Esophagus muscularis mucosa (tissue), 4 donors: Measurements from ENCODE around the gene ST8SIA5. TPM values are rescaled to one million over a fixed set of nuclear protein-coding genes. Genes with fewer than 3 reads are reported as not detected.

Source experiments
- DNase-seq: peaks from one replicate; pipeline ENCODE4 v3.0.0-alpha.2; 2017; ENCODE audit errors: extremely low spot score
- H3K27ac ChIP-seq, 4 donors: fragments of 200-600 bp; sonication (generic); replicated peaks in 1 of 4; 1 replicate in 3 of 4; 2 replicates in 1 of 4; pipeline ENCODE4 v1.5.1; 2016 to 2019; ENCODE audit warnings: mild to moderate bottlenecking in 1 of 4
- H3K27me3 ChIP-seq, 4 donors: fragments of 200-600 bp; sonication (generic); one replicate each; pipeline versions ENCODE4 v1.5.1 to v1.6.0; 2016 to 2019
- H3K36me3 ChIP-seq, 4 donors: fragments of 200-600 bp; sonication (generic); one replicate each; pipeline ENCODE4 v1.5.1; 2016 to 2019
- H3K4me1 ChIP-seq, 4 donors: fragments of 200-600 bp; sonication (generic); one replicate each; pipeline ENCODE4 v1.5.1; 2016 to 2019
- H3K4me3 ChIP-seq, 4 donors: fragments of 200-600 bp; sonication (generic); 1 replicate in 2 of 4; 2 replicates in 2 of 4; pipeline ENCODE4 v1.5.1; 2016 to 2019; ENCODE audit warnings: mild to moderate bottlenecking in 4 of 4, moderate library complexity in 1 of 4
- H3K9me3 ChIP-seq, 4 donors: fragments of 200-600 bp; sonication (generic); 1 replicate in 3 of 4; 2 replicates in 1 of 4; pipeline ENCODE4 v1.5.1; 2016 to 2019
- EP300 ChIP-seq: sonication (generic); formaldehyde crosslinking; IDR thresholded peaks from one replicate; pipeline ENCODE4 v1.6.1; 2017; ENCODE audit warnings: antibody characterized with exemption
- POLR2A ChIP-seq: fragments of 450-650 bp; IDR thresholded peaks from one replicate; pipeline ENCODE4 v1.6.1; 2017; ENCODE audit warnings: antibody characterized with exemption, moderate library complexity, mild to moderate bottlenecking, low read depth
- POLR2AphosphoS5 ChIP-seq, 2 donors: sonication (generic); formaldehyde crosslinking; IDR thresholded peaks; one replicate each; pipeline ENCODE4 v1.6.1; 2017; ENCODE audit warnings: antibody characterized with exemption in 2 of 2
- WGBS: methylation state at CpG from one replicate; pipeline ENCODE4 v1.1.5; 2018; 5-methylcytosine and 5-hydroxymethylcytosine counted together
- intact Hi-C: fragments of 100-400 bp; cut with DNase I; formaldehyde crosslinking; loops from one replicate; pipeline ENCODE4 v1.15.1; 2023
- total RNA-seq, 4 donors: library from RNA; depleted of rRNA; stranded (reverse); fragments of >200 nt; gene quantifications; one replicate each; pipeline versions ENCODE4 v1.1.0 to v1.2.1, GENCODE V29; 2016
- TF ChIP-seq, protein P1 (sequence below), 3 experiments: fragments of 200-600 bp in 2 of 3; fragments of 450-650 bp in 1 of 3; sonication (generic) in 2 of 3; IDR thresholded peaks; one replicate each; pipeline ENCODE4 v1.5.1; 2017 to 2019; ENCODE audit warnings: antibody characterized with exemption in 3 of 3, mild to moderate bottlenecking in 2 of 3, moderate library complexity in 1 of 3

ST8SIA5 gene
- total RNA-seq, 4 donors from 2014 or later = 0.06 to 0.26 TPM; not detected in 2

DNA sequence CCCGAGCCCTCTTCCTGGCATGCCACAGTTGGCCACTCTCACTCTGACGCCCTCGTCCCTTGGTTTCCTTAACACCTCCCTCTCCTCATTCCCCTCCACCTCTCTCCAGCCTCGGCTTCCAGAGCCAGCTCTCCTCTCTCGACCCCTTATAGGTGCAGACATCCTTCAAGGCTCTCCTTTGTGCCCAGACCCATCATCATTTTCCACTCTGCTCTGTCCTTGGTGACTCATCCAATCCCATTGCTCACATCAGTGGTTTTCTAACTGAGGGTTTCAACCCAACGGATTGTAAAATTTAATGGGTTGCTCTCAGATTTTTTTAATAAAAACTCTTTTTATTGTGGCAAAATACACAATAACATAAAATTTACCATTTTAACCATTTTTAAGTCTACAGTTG lies 6.2 kb downstream of the ST8SIA5 start:
- H3K27me3 ChIP-seq = peaks cover 0 to 20% (median 2%) of the 10 kb centered on the region in 4 donors
- H3K4me3 ChIP-seq = no peak overlapping the region
- no peak for DNase-seq
- H3K27ac ChIP-seq = no peak overlapping the region
- TF ChIP-seq POLR2A = no peak
- TF ChIP-seq, protein P1, sequence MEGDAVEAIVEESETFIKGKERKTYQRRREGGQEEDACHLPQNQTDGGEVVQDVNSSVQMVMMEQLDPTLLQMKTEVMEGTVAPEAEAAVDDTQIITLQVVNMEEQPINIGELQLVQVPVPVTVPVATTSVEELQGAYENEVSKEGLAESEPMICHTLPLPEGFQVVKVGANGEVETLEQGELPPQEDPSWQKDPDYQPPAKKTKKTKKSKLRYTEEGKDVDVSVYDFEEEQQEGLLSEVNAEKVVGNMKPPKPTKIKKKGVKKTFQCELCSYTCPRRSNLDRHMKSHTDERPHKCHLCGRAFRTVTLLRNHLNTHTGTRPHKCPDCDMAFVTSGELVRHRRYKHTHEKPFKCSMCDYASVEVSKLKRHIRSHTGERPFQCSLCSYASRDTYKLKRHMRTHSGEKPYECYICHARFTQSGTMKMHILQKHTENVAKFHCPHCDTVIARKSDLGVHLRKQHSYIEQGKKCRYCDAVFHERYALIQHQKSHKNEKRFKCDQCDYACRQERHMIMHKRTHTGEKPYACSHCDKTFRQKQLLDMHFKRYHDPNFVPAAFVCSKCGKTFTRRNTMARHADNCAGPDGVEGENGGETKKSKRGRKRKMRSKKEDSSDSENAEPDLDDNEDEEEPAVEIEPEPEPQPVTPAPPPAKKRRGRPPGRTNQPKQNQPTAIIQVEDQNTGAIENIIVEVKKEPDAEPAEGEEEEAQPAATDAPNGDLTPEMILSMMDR (IDR thresholded peaks at IDR 0.05) = no peak
- no peak for TF ChIP-seq EP300
- no peak for TF ChIP-seq POLR2AphosphoS5 (IDR thresholded peaks at IDR 0.05)
- 80% methylated on average over 6 of the region's 6 CpGs for WGBS
- peaks cover 0 to under 1% (median 0%) of the 10 kb centered on the region in 4 donors for H3K4me1 ChIP-seq
- intact Hi-C loops = no loop called here
- no peaks in the 10 kb centered on the region for H3K9me3 ChIP-seq
- no peaks in the 10 kb centered on the region for H3K36me3 ChIP-seq

DNA sequence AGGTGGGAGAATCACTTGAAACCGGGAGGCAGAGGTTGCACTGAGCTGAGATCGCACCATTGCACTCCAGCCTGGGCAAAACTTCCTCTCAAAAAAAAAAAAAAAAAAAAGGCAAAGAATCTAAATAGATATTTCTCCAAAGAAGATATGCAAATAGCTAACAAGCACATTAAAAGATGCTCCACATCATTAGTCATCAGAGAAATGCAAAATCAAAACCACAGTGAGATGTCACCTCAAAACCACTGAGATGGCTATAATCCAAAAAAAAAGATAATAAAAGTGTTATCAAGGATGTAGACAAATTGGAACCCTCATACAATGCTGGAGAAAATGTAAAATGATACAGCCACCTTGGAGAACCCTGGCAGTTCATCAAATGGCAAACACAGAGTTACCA lies 8.4 kb downstream of the ST8SIA5 start:
- Histone ChIP-seq H3K4me3 (no peak overlapping the region), H3K27me3 (peaks cover 0 to 5% (median 0%) of the 10 kb centered on the region in 4 donors), H3K9me3 (no peaks in the 10 kb centered on the region), H3K27ac (no peak overlapping the region), H3K36me3 (no peaks in the 10 kb centered on the region), H3K4me1 (no peaks in the 10 kb centered on the region)
- intact Hi-C loops = no loop called here
- TF ChIP-seq, protein P1 (IDR thresholded peaks at IDR 0.05) = no peak
- TF ChIP-seq EP300 (no peak), POLR2AphosphoS5 (IDR thresholded peaks at IDR 0.05) (no peak), POLR2A (no peak)
- no peak for DNase-seq
- WGBS = 94% methylated on average over 2 of the region's 2 CpGs

DNA sequence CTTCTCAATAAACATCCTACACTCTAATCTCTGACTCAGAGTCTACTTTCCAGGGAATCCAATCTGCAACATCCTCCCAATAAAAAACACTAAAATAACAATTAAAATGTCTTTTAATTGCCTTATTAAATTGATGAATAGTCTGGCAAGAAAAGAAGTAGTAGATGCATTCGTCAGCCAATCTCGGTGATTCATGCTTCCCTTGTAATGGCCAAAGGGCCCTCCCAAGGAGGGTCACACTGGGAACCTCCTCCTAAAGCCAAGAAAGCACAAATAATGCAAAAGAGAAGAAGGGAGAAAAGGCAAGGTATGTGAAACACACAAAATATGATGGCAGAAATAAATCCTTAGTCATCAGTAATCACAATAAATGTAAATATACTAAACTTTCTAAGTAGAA lies 16.8 kb downstream of the ST8SIA5 start:
- no peaks in the 10 kb centered on the region for H3K4me1 ChIP-seq
- intact Hi-C loops = no loop called here
- H3K9me3 ChIP-seq = peaks cover 0 to 15% (median 6%) of the 10 kb centered on the region in 4 donors
- no peak for DNase-seq
- H3K36me3 ChIP-seq = no peaks in the 10 kb centered on the region
- peaks cover 0 to 7% (median 0%) of the 10 kb centered on the region in 4 donors for H3K27me3 ChIP-seq
- no peak overlapping the region for H3K27ac ChIP-seq
- no peak overlapping the region for H3K4me3 ChIP-seq
- TF ChIP-seq, protein P1 (IDR thresholded peaks at IDR 0.05) = no peak
- TF ChIP-seq POLR2AphosphoS5 (IDR thresholded peaks at IDR 0.05) (no peak), POLR2A (no peak), EP300 (no peak)
- WGBS = 95% methylated on average over 2 of the region's 2 CpGs

DNA sequence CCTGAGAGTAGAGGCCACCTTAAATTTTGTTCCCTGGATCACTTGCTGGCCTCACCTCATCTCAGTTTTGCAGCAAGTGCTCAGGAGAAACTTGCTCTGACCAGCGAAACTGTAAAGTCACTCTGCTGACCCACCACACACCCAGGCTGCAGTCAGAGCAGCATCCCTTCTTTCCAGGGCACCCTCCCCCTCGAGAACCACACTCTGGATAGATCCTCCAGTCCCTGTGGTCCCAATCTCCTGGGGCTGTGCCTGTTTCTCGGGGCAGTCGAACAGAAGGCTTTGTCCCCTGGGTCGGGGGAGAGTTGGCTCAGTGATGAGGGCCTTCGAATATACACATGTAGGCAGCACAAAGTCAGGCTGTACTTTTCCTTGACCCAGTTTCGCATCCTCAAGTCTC lies 18.4 kb downstream of the ST8SIA5 start:
- Histone ChIP-seq H3K36me3 (no peaks in the 10 kb centered on the region), H3K27me3 (peaks cover 0 to 7% (median 0%) of the 10 kb centered on the region in 4 donors), H3K4me3 (no peak overlapping the region), H3K27ac (no peak overlapping the region), H3K4me1 (no peaks in the 10 kb centered on the region), H3K9me3 (peaks cover 0 to 15% (median 6%) of the 10 kb centered on the region in 4 donors)
- intact Hi-C loops = no loop called here
- WGBS = 67% methylated on average over 5 of the region's 7 CpGs
- no peak for DNase-seq
- TF ChIP-seq, protein P1 (IDR thresholded peaks at IDR 0.05) = no peak
- TF ChIP-seq EP300 (no peak), POLR2A (no peak), POLR2AphosphoS5 (IDR thresholded peaks at IDR 0.05) (no peak)

DNA sequence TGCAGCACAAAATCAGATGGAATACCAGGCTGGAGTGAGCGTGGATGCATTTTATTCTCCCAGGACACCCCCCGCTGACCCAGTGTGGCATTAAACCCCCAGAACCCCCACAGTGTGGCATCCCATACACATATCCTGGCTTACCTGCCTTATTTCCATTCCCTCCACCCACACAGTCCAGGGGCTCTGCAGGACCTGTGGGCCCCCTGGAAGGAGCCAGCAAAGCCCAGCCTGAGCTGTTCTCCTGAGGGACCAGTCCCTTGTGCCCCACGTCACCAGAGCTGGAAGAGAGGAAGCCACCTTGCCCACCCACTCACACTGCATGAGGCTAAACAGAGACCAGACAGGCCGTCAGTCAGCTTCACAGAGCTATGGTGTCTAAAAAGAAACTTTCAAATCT lies 20.1 kb downstream of the ST8SIA5 start:
- Histone ChIP-seq H3K36me3 (no peaks in the 10 kb centered on the region), H3K4me1 (no peaks in the 10 kb centered on the region), H3K9me3 (peaks cover 0 to 16% (median 6%) of the 10 kb centered on the region in 4 donors), H3K27me3 (peaks cover 0 to 7% (median 0%) of the 10 kb centered on the region in 4 donors), H3K27ac (no peak overlapping the region), H3K4me3 (no peak overlapping the region)
- 83% methylated on average over 4 of the region's 4 CpGs for WGBS
- intact Hi-C loops = no loop called here
- TF ChIP-seq POLR2AphosphoS5 (IDR thresholded peaks at IDR 0.05) (no peak), POLR2A (no peak), EP300 (no peak)
- TF ChIP-seq, protein P1 (IDR thresholded peaks at IDR 0.05) = no peak
- DNase-seq = no peak
